ENCODE results near the gene SLC2A8.

Gene SLC2A8

GRCh38 chr9:127384901-127385300, 12.1 kb upstream of the SLC2A8 start:
- Histone ChIP-seq H3K4me3 (ENCODE audit: low read depth, low read length) (no peak overlapping the region), H3K36me3 (ENCODE audit: control insufficient read depth, insufficient read depth, low read length) (no peaks in the 10 kb centered on the region), H3K27me3 (ENCODE audit: control insufficient read depth, insufficient read depth, low read length) (no peaks in the 10 kb centered on the region), H3K9ac (ENCODE audit: low read depth, low read length) (no peak overlapping the region), H3K9me3 (ENCODE audit: control insufficient read depth, insufficient read depth, low read length) (no peaks in the 10 kb centered on the region), H3K4me1 (ENCODE audit: control insufficient read depth, insufficient read depth, low read length) (peaks cover 3% of the 10 kb centered on the region)

- no peaks in the 10 kb centered on the region for H3K36me3 ChIP-seq (ENCODE audit: control insufficient read depth, insufficient read depth, low read length)
- no peaks in the 10 kb centered on the region for H3K9me3 ChIP-seq (ENCODE audit: control insufficient read depth, insufficient read depth, low read length)
- no peak overlapping the region for H3K4me3 ChIP-seq (ENCODE audit: low read depth, low read length)
- H3K27me3 ChIP-seq (ENCODE audit: control insufficient read depth, insufficient read depth, low read length), result no peaks in the 10 kb centered on the region
- peaks cover 3% of the 10 kb centered on the region for H3K4me1 ChIP-seq (ENCODE audit: control insufficient read depth, insufficient read depth, low read length)
- no peak overlapping the region for H3K9ac ChIP-seq (ENCODE audit: low read depth, low read length)
Observed at GRCh38 chr9:127386249-127386648, 10.7 kb upstream of the SLC2A8 start.

GRCh38 chr9:127386981-127387380, 10.0 kb upstream of the SLC2A8 start:
- H3K27me3 ChIP-seq (ENCODE audit: control insufficient read depth, insufficient read depth, low read length), result no peaks in the 10 kb centered on the region
- H3K9me3 ChIP-seq (ENCODE audit: control insufficient read depth, insufficient read depth, low read length), result no peaks in the 10 kb centered on the region
- H3K4me3 ChIP-seq (ENCODE audit: low read depth, low read length), result no peak overlapping the region
- H3K4me1 ChIP-seq (ENCODE audit: control insufficient read depth, insufficient read depth, low read length), result peaks cover 3% of the 10 kb centered on the region
- H3K36me3 ChIP-seq (ENCODE audit: control insufficient read depth, insufficient read depth, low read length), result no peaks in the 10 kb centered on the region
- no peak overlapping the region for H3K9ac ChIP-seq (ENCODE audit: low read depth, low read length)

- Histone ChIP-seq H3K36me3 (ENCODE audit: control insufficient read depth, insufficient read depth, low read length) (no peaks in the 10 kb centered on the region), H3K4me1 (ENCODE audit: control insufficient read depth, insufficient read depth, low read length) (peaks cover 3% of the 10 kb centered on the region), H3K9ac (ENCODE audit: low read depth, low read length) (no peak overlapping the region), H3K9me3 (ENCODE audit: control insufficient read depth, insufficient read depth, low read length) (no peaks in the 10 kb centered on the region), H3K4me3 (ENCODE audit: low read depth, low read length) (no peak overlapping the region), H3K27me3 (ENCODE audit: control insufficient read depth, insufficient read depth, low read length) (no peaks in the 10 kb centered on the region)
Observed at GRCh38 chr9:127388037-127388855, 8.7 kb upstream of the SLC2A8 start.

GRCh38 chr9:127388856-127389238, 8.1 kb upstream of the SLC2A8 start:
- H3K36me3 ChIP-seq (ENCODE audit: control insufficient read depth, insufficient read depth, low read length), result no peaks in the 10 kb centered on the region

GRCh38 chr9:127389381-127390247, 7.4 kb upstream of the SLC2A8 start:
- Histone ChIP-seq H3K36me3 (ENCODE audit: control insufficient read depth, insufficient read depth, low read length) (no peaks in the 10 kb centered on the region), H3K9me3 (ENCODE audit: control insufficient read depth, insufficient read depth, low read length) (no peaks in the 10 kb centered on the region), H3K4me1 (ENCODE audit: control insufficient read depth, insufficient read depth, low read length) (peaks cover 3% of the 10 kb centered on the region), H3K4me3 (ENCODE audit: low read depth, low read length) (no peak overlapping the region), H3K27me3 (ENCODE audit: control insufficient read depth, insufficient read depth, low read length) (no peaks in the 10 kb centered on the region), H3K9ac (ENCODE audit: low read depth, low read length) (no peak overlapping the region)

More at GRCh38 chr9:127388856-127389238, 8.1 kb upstream of the SLC2A8 start:
- Histone ChIP-seq H3K9ac (ENCODE audit: low read depth, low read length) (no peak overlapping the region), H3K4me1 (ENCODE audit: control insufficient read depth, insufficient read depth, low read length) (peaks cover 3% of the 10 kb centered on the region), H3K4me3 (ENCODE audit: low read depth, low read length) (no peak overlapping the region), H3K27me3 (ENCODE audit: control insufficient read depth, insufficient read depth, low read length) (no peaks in the 10 kb centered on the region), H3K9me3 (ENCODE audit: control insufficient read depth, insufficient read depth, low read length) (no peaks in the 10 kb centered on the region)

GRCh38 chr9:127390248-127390545, 6.8 kb upstream of the SLC2A8 start:
- no peaks in the 10 kb centered on the region for H3K9me3 ChIP-seq (ENCODE audit: control insufficient read depth, insufficient read depth, low read length)
- no peaks in the 10 kb centered on the region for H3K36me3 ChIP-seq (ENCODE audit: control insufficient read depth, insufficient read depth, low read length)
- no peak overlapping the region for H3K4me3 ChIP-seq (ENCODE audit: low read depth, low read length)
- peaks cover 3% of the 10 kb centered on the region for H3K4me1 ChIP-seq (ENCODE audit: control insufficient read depth, insufficient read depth, low read length)
- H3K27me3 ChIP-seq (ENCODE audit: control insufficient read depth, insufficient read depth, low read length), result peaks cover 3% of the 10 kb centered on the region
- H3K9ac ChIP-seq (ENCODE audit: low read depth, low read length), result no peak overlapping the region

- Histone ChIP-seq H3K27me3 (ENCODE audit: control insufficient read depth, insufficient read depth, low read length) (peaks cover 7% of the 10 kb centered on the region), H3K9ac (ENCODE audit: low read depth, low read length) (no peak overlapping the region), H3K4me3 (ENCODE audit: low read depth, low read length) (no peak overlapping the region)
Observed at GRCh38 chr9:127390563-127390962, 6.4 kb upstream of the SLC2A8 start.

GRCh38 chr9:127392166-127392565, 4.8 kb upstream of the SLC2A8 start:
- H3K27me3 ChIP-seq (ENCODE audit: control insufficient read depth, insufficient read depth, low read length), result peaks cover 12% of the 10 kb centered on the region
- no peaks in the 10 kb centered on the region for H3K9me3 ChIP-seq (ENCODE audit: control insufficient read depth, insufficient read depth, low read length)
- H3K4me1 ChIP-seq (ENCODE audit: control insufficient read depth, insufficient read depth, low read length), result peaks cover 7% of the 10 kb centered on the region
- no peaks in the 10 kb centered on the region for H3K36me3 ChIP-seq (ENCODE audit: control insufficient read depth, insufficient read depth, low read length)
- H3K4me3 ChIP-seq (ENCODE audit: low read depth, low read length), result no peak overlapping the region
- no peak overlapping the region for H3K9ac ChIP-seq (ENCODE audit: low read depth, low read length)

More at GRCh38 chr9:127390563-127390962, 6.4 kb upstream of the SLC2A8 start:
- H3K9me3 ChIP-seq (ENCODE audit: control insufficient read depth, insufficient read depth, low read length), result no peaks in the 10 kb centered on the region
- H3K4me1 ChIP-seq (ENCODE audit: control insufficient read depth, insufficient read depth, low read length), result peaks cover 3% of the 10 kb centered on the region
- no peaks in the 10 kb centered on the region for H3K36me3 ChIP-seq (ENCODE audit: control insufficient read depth, insufficient read depth, low read length)

- H3K27me3 ChIP-seq (ENCODE audit: control insufficient read depth, insufficient read depth, low read length), result peaks cover 12% of the 10 kb centered on the region
- H3K4me3 ChIP-seq (ENCODE audit: low read depth, low read length), result no peak overlapping the region
- H3K4me1 ChIP-seq (ENCODE audit: control insufficient read depth, insufficient read depth, low read length), result peaks cover 7% of the 10 kb centered on the region
- H3K9ac ChIP-seq (ENCODE audit: low read depth, low read length), result no peak overlapping the region
- no peaks in the 10 kb centered on the region for H3K36me3 ChIP-seq (ENCODE audit: control insufficient read depth, insufficient read depth, low read length)
- H3K9me3 ChIP-seq (ENCODE audit: control insufficient read depth, insufficient read depth, low read length), result no peaks in the 10 kb centered on the region
Observed at GRCh38 chr9:127392976-127393375, 4.0 kb upstream of the SLC2A8 start.

- Histone ChIP-seq H3K4me1 (ENCODE audit: control insufficient read depth, insufficient read depth, low read length) (peaks cover 4% of the 10 kb centered on the region), H3K9me3 (ENCODE audit: control insufficient read depth, insufficient read depth, low read length) (no peaks in the 10 kb centered on the region), H3K36me3 (ENCODE audit: control insufficient read depth, insufficient read depth, low read length) (no peaks in the 10 kb centered on the region), H3K4me3 (ENCODE audit: low read depth, low read length) (no peak overlapping the region), H3K9ac (ENCODE audit: low read depth, low read length) (no peak overlapping the region), H3K27me3 (ENCODE audit: control insufficient read depth, insufficient read depth, low read length) (peaks cover 12% of the 10 kb centered on the region)
Observed at GRCh38 chr9:127393645-127394044, 3.3 kb upstream of the SLC2A8 start.
